Stimulated activated CD4-positive, alpha-beta T cell treated with anti-CD3 and anti-CD28 coated beads, Interleukin-1b, Interleukin-23, amount 100 ng/mL, for 4 hours (primary cell): ENCODE results near the gene ELAC2.

Source experiments
- DNase-seq, 2 donors: peaks; one replicate each; pipeline ENCODE4 v3.0.0-alpha.2; 2020; ENCODE audit warnings: low read depth in 2 of 2

Gene ELAC2

GRCh38 chr17:12953156-12953555 lies 64.7 kb downstream of the ELAC2 start:
- no peak for DNase-seq

- DNase-seq, result no peak
Measured at GRCh38 chr17:12952012-12952411, 65.8 kb downstream of the ELAC2 start.

DNA sequence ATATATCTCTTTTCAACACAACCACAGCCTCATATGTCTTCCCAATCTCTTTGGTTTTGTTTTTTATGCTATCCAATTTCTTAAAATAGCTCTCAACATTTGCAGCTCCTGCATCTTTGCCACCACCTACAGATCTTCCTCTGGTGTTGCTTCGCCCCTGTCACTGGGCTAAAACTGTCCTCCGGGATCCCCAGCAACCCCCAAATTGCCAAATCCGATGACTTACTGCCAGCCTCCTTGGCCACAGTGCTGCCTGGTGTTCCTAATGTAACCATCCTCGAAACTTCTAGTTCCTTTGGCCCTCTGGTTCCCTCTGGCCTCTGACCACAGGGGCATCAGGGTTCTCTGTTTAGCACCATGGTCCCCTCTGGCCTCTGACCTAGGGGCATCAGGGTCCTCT lies 70.8 kb downstream of the ELAC2 start:
- DNase-seq, result no peak
